ENCODE results near the gene GPS1.

GRCh38 chr17:82016061-82016874 lies 35.4 kb upstream of the GPS1 start:
- no peak for TF ChIP-seq CTCF (IDR thresholded peaks at IDR 0.05)
- no peak for TF ChIP-seq EZH2 (IDR thresholded peaks at IDR 0.05; ENCODE audit: borderline replicate concordance, insufficient read depth, low read depth, low read length, poor library complexity, severe bottlenecking)
